ENCODE results near the gene CD7.

The CD7 gene

GRCh38 chr17:82298538-82299421, 18.6 kb downstream of the CD7 start:
- no peak for DNase-seq (ENCODE audit: low read depth in 2 of 2)

DNA sequence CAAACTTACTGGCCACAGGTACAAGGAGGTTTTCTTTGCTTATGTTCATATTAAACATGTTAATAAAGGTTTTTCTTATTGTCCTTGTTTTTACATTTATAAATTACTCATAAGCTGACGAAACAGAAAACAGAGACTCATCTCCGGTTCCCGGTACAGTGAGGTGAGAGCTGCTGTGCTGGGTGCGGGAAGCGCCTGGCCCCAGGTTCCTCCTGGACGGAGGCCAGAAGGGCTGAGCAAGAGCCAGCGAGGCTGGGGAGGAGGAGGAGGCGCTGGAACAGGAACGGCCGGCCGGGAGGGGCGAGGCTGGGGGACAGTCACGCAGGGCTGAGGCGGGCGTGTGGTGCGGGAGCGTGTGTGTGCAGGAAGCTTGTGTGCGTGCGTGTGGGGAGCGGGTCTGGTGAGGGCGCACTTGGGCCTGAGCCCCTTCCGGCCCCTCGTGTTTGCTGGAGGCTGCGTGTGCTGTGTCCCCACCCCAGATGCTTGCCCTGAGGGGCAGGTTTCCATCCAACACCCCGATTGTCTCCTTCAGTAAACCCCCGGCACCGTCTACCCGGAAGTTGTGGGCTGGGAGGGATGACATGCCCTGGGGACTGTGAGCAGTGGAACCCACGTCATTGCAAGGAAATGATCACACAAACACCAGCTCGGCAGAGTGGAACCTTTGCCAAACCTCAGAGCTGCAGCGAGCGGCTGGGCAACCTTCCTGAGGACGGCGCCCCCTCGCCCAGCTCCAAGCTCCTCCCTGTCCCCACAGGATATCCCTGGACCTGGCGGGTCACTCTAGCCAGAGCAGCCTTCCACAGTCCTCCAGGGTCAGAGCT, 19.5 kb downstream of the CD7 start:
- peak; percentile 93 to 96 for DNase-seq (ENCODE audit: low read depth in 2 of 2)

DNA sequence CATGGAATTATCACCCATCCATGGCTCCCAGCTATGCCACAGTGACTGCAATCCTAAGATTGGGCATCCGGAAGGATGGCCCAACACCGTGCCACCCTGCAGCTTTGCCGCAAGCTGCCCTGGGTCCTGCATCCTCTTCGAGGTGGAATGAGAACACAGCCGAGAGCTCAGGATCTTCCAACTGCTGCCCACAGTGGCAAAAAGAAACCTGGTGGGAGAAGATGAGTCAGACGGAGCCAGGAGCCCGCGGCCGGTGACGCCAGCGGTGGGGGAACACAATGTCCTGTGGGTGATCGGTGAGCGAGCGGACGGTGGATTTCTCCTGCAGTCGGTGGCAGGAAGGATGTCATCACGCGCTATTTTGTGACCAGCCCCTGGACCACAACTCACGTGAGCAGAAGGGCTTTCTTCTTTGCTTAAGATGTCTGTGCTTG, 20.1 kb downstream of the CD7 start:
- peak; percentile 76 to 82 for DNase-seq (ENCODE audit: low read depth in 2 of 2)

DNA sequence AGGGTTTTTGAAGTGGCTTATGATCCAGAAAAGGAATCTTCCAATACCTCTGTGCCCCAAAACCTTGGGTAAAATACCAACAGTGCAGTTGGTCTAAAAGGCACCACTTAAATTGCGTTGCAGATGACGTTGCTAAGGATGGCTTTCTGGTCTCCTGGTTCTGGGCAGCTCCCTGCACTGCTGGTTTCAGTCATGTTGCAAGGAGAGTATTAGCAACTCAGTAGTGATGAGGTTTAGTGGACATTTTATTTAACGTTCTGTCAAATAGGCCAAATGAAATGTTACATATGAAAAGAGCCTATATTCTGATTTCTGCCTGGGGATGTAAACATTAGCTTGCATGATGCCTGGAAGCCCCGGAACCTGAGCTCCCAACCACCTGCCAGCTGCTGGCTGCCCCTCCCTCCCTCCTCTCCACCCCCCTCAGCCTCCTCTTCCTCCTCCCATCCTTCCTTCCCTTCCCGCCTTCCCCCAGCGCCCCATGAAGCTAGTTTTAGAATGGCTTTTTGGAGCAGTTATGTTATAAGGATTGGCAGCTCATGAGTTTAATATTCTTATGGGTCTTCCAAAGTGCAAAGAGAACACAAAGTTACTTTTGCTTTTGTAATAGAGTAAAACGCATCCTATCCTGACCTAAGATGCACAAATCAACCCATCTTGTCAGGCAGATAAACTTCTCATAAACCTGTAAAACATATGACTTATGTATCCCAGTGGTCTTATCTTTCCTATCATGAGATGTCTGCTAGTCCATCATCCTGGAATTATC, 20.7 kb downstream of the CD7 start:
- DNase-seq (ENCODE audit: low read depth in 2 of 2) = no peak

- DNase-seq (ENCODE audit: low read depth in 2 of 2) = no peak
Measured at GRCh38 chr17:82295472-82295814, 22.0 kb downstream of the CD7 start.

DNA sequence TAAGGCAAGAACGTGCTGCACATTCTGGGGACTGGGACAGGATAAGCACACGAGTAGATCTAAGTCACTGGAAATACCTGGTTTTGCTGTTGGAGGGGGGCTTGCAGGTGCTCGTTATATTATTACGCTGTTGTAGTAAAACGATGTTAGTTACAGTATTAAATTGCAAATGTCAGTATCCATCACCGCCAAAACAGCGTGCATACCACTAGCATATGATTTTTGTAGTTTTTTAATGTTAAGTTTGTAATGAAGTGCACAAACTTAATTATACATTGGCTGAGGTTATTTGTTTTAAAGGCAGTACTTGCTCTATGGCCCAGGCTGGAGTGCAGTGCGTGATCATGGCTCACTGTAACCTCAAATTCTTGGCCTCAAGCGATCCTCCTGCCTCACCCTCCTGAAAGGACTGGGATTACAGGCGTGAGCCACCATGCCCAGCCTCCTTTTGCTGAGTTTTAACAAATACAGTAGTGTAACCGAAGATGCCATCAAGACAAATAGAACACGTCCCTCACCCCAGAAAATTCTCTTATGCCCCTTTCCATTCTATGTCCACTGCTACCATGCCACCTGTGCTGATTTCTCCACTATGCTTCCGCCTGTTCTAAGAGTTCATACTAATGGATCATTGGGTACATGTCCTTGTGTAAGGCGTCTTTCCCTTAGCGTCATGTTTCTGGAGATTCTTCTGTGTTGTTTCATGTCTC, 23.2 kb downstream of the CD7 start:
- DNase-seq (ENCODE audit: low read depth in 2 of 2) = no peak

GRCh38 chr17:82292251-82293154, 24.9 kb downstream of the CD7 start:
- peak; percentile 90 to 91 for DNase-seq (ENCODE audit: low read depth in 2 of 2)

DNA sequence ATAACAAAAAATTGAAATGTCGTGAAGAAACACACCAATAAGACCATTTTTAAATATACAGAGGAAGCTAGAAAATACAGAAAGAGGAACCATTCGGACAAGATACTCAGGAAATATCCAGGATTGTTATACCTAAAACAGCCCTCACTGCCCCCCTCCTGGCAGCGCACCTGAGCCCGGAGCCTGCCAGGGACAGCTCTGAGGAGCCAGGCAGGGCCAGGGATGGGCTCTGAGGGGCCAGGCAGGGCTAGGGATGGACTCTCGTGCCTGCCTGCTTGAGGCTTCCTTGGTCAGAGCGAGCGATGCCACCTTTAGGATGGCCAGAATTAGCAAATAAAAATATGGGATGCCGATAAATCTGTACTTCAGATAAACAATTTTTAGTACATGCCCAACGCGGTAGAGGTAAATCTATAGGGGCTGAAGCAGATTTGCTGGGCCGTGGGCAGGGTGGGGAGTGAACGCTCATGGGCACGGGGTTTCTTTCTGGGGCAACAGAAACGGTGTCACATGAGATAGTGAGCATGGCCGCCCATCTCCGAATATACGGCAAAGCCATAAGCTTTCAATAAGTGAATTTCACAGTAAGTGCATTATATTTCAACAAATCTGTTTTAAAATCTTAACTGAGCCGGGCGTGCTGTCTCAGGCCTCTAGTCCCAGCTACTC, 25.7 kb downstream of the CD7 start:
- no peak for DNase-seq (ENCODE audit: low read depth in 2 of 2)

DNA sequence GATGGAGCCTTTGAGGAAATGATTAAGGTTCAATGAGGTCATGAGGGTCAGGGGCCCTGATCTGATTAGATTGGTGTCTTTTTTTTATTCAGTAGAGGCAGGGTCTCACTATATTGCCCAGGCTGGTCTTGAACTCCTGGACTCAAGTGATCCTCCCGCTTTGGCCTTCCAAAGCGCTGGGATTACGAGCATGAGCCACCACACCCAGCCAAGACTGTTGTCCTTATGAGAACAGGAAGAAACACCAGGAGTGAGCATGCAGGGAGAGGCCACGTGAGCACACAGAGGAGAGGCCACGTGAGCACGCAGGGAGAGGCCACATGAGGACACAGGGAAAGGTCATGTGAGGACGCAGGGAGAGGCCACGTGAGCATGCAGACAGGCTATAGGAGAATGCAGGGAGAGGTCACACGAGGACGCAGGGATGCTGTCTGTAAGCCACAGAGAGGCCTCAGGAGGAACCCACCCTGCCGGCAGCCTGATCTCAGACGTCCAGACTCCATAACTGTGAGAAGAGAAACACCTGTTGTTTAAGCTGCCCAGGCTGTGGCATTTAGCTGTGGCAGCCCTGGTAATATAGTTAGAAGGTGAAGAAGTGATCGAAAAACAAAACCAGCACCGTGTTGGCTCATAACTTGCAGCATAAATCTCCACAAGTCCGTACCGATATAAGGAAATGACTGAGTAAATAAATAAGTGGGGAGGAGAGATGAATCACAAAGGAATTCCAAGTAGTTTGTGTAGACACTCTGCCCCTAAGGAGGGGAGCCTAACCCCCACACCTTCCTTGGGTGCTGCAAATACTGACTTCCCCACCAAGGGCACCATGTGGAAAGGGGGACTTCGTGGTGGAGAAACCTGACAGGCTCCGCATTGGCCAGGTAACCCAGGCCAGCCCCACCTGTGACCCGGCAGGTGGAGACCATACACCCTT, 29.3 kb downstream of the CD7 start:
- DNase-seq (ENCODE audit: low read depth in 2 of 2) = no peak

DNA sequence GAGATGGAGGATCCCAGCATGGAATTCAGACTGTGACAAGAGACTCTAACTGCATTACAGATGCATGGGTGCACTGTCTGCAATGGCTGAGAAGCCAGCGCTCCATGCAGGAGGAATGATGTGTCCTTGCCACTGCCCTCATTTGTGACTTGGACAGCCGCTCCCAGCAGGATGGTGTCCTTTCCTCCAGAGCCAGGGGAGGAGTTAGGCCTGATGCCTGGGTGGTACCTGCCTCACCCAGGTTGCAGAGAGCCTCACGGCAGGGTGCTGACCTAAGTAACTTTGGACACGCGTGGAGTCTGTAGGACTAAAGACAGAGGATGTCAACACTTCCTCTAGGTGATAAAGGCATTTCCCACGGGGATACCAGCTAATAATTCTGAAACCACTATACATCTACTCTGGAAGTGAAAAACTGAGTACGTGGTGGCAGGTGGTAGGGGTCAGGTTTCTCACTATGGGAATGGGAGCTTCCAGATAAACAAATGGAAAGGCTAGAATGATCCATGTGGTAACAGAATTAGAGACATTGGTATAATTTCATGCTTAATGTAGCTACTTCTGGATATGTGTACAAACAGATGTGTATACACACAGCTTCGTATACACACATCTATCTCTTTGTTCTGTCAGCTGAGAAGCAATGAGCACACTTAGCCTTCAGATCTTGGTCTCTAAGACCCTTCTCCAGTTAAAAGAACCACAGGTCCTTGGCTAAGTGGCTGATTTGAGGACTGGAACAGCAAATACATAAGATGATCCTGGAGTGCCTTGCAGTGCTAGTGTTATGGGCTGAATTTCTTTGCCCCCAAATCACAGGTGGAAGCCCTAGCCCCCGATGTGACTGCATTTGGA, 30.2 kb downstream of the CD7 start:
- DNase-seq (ENCODE audit: low read depth in 2 of 2) = no peak

- DNase-seq (ENCODE audit: low read depth in 2 of 2) = no peak
Measured at GRCh38 chr17:82285141-82285540, 32.3 kb downstream of the CD7 start.

DNA sequence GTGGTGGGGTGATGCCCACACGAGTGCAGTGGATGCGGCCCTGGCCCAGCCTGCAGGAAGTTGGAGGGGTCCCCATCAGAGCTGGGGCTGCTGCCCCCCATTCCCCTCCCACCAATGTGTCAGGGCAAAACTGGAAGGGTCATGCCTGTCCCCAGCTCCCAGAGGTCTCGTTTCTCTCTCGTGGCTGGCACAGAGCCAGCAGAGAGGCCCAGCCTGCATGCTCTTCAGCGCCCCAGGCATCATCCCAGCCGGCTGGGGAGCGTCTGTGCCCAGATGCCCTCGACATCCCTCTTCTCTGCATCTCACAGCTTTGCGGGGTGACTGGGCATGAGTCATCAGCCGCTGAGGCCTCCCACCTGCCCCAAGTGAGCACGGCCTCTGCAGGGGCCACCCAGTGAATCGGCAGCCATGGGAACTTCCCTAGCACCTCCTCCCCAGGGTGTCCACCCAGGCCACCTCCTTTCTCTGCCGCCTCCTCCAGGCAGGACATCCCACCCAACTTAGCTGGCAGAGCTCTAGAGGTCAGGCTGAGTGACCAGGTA, 34.1 kb downstream of the CD7 start:
- peak in 1 of 2 donors; percentile 55 for DNase-seq (ENCODE audit: low read depth in 2 of 2)

- no peak for DNase-seq (ENCODE audit: low read depth in 2 of 2)
Measured at GRCh38 chr17:82282239-82283207, 34.9 kb downstream of the CD7 start.

DNA sequence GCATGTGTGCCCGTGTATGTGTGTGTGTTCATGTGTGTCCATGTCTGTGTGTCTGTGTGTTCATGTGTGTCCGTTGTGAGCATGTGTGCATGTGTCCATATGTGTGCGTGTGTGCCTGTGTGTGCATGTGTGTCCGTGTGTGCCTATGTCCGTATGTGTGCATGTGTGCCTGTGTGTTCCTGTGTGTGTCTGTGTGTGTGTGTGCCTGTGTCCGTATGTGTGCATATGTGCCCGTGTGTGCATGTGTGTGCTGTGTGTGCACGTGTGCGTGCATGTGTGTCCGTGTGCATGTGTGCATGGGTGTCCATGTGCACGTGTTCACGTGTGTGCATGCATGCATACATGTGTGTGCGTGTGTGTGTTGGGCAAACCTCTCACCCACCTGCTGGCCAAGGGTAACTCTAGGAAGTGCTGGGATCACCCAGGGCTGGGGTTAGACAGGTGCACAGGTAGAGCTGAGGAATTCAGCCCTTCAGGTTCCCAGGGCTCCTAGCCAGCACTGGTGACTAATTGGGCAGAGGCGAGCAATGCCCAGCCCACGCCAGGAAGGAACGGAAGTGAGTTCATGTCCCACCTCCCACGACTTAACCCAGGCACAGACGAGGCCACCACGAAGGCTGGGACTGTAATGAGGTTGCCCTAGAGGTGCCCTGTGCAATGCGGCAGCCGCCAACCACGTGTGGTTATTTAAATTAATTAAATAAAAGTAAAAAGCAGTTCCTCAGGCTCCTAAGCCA, 35.7 kb downstream of the CD7 start:
- DNase-seq (ENCODE audit: low read depth in 2 of 2) = peak; percentile 47 to 65

GRCh38 chr17:82281076-82281475, 36.3 kb downstream of the CD7 start:
- DNase-seq (ENCODE audit: low read depth in 2 of 2) = no peak

DNA sequence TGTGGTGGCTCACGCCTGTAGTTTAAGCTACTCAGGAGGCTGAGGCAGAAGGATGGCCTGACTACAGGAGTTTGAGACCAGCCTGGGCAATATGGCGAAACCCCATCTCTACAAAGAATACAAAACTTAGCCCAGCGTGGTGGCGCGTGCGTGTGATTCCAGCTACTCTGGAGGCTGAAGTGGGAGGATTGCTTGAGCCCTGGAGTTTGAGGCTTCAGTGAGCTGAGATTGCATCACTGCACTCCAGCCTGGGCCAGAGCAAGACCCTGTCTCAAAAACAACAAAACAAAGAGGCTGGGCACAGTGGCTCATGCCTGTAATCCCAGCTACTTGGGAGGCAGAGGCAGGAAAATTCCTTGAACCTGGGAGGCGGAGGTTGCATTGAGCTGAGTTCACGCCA, 36.9 kb downstream of the CD7 start:
- no peak for DNase-seq (ENCODE audit: low read depth in 2 of 2)

Measured in stimulated activated CD8-positive, alpha-beta memory T cell treated with anti-CD3 and anti-CD28 coated beads, Interleukin-7, amount 100 ng/mL, for 4 hours (primary cell).